HCT116 (cell line): ENCODE data around the gene SNAPC4. TPM values are rescaled to one million over a fixed set of nuclear protein-coding genes. Genes with fewer than 3 reads are reported as not detected.

Experiments used
- ATAC-seq: fragments of 200-7000 bp; cut with Tn5 transposase; 2 replicates; pipeline ENCODE4 v1.9.1; 2020; ENCODE audit warnings: mild to moderate bottlenecking, moderate library complexity
- BruUV-seq: library from RNA; stranded (reverse); fragments of 400-500 nt; replicated peaks from 2 replicates; lab custom pipeline; 2021; lab: Mats Ljungman, UMichigan
- CTCF ChIA-PET: fragments of 300-600 bp; sonication (Branson Sonifier 250); formaldehyde crosslinking; loops from one replicate; lab custom pipeline; 2021; ENCODE audit warnings: antibody characterized with exemption; lab: Charles Lee
- POLR2A ChIA-PET: fragments of 300-600, 350-600 bp; sonication (Branson Sonifier 250); formaldehyde crosslinking; loops from one replicate; lab custom pipeline; 2021; ENCODE audit warnings: antibody characterized with exemption; lab: Charles Lee
- RAD21 ChIA-PET, 2 experiments: fragments of 300-600 bp; sonication (Branson Sonifier 250); formaldehyde crosslinking; loops; one replicate each; lab custom pipeline; 2023; ENCODE audit warnings: low total read pairs in 2 of 2; ENCODE audit not compliant: uncharacterized antibody in 2 of 2, unreplicated experiment in 2 of 2, low non-redundant PET in 1 of 2; lab: Charles Lee
- DNase-seq: peaks from one replicate; pipeline ENCODE4 v3.0.0-alpha.2; 2010; ENCODE audit warnings: low read depth, low spot score
- H2AFZ ChIP-seq: fragments of 200-600 bp; shearing (Covaris generic), sonication (generic); 2 replicates; pipeline ENCODE4 v1.6.1; 2017; ENCODE audit warnings: low read depth, mixed run types, mixed read lengths, antibody characterized with exemption, low read length; ENCODE audit not compliant: poor library complexity, severe bottlenecking
- H3K27ac ChIP-seq: 2 replicates; pipeline ENCODE4 v1.5.1; 2012; ENCODE audit warnings: low read depth, low read length
- H3K27me3 ChIP-seq: fragments of 200-600 bp; sonication (generic); 2 replicates; pipeline ENCODE4 v1.6.1; 2016; ENCODE audit warnings: mixed run types, low read length, mixed read lengths; ENCODE audit not compliant: insufficient read depth
- H3K36me3 ChIP-seq, 2 experiments: fragments of 200-500 bp in 1 of 2; fragments of 200-600 bp in 1 of 2; sonication (Bioruptor generic) in 1 of 2; sonication (generic) in 1 of 2; 2 replicates each; pipeline versions ENCODE4 v1.5.1 to v1.6.1; 2014 to 2016; ENCODE audit warnings: low read length in 2 of 2, inconsistent platforms in 1 of 2, mixed read lengths in 1 of 2, mixed run types in 1 of 2; ENCODE audit not compliant: insufficient read depth in 2 of 2, control insufficient read depth in 1 of 2
- H3K4me1 ChIP-seq, 2 experiments: fragments of 200-600 bp in 1 of 2; sonication (generic) in 1 of 2; 2 replicates each; pipeline versions ENCODE4 v1.5.1 to v1.6.1; 2012 to 2017; ENCODE audit warnings: low read length in 2 of 2, inconsistent platforms in 1 of 2, mild to moderate bottlenecking in 1 of 2, mixed read lengths in 1 of 2, mixed run types in 1 of 2, moderate library complexity in 1 of 2; ENCODE audit not compliant: insufficient read depth in 2 of 2, control insufficient read depth in 1 of 2
- H3K4me2 ChIP-seq: fragments of 200-600 bp; sonication (generic); 2 replicates; pipeline ENCODE4 v1.6.1; 2017; ENCODE audit warnings: mixed run types, low read length, mixed read lengths
- H3K4me3 ChIP-seq, 2 experiments: fragments of 200-600 bp in 1 of 2; sonication (generic) in 1 of 2; replicated peaks in 1 of 2; 2 replicates each; pipeline ENCODE4 v1.5.1; 2011 to 2016; ENCODE audit warnings: low read length in 2 of 2, control low read depth in 1 of 2, low read depth in 1 of 2, mild to moderate bottlenecking in 1 of 2, mixed read lengths in 1 of 2, mixed run types in 1 of 2
- H3K79me2 ChIP-seq: fragments of 200-600 bp; sonication (generic); 2 replicates; pipeline ENCODE4 v1.6.1; 2017; ENCODE audit warnings: mild to moderate bottlenecking, mixed run types, low read length, moderate library complexity, mixed read lengths; ENCODE audit not compliant: insufficient read depth
- H3K9ac ChIP-seq: fragments of 200-600 bp; sonication (generic); 2 replicates; pipeline ENCODE4 v1.6.1; 2016; ENCODE audit warnings: low read length, mixed read lengths
- H3K9me2 ChIP-seq: fragments of 200-600 bp; sonication (generic), shearing (Covaris generic); 2 replicates; pipeline ENCODE4 v1.6.1; 2017; ENCODE audit warnings: mixed run types, mild to moderate bottlenecking, moderate library complexity; ENCODE audit not compliant: insufficient read depth
- H3K9me3 ChIP-seq, 2 experiments: fragments of 200-500 bp in 1 of 2; fragments of 200-600 bp in 1 of 2; sonication (Bioruptor generic) in 1 of 2; sonication (generic) in 1 of 2; 2 replicates each; pipeline ENCODE4 v1.6.1; 2014 to 2017; ENCODE audit warnings: low read length in 2 of 2, mixed read lengths in 2 of 2, inconsistent platforms in 1 of 2, low read depth in 1 of 2, mild to moderate bottlenecking in 1 of 2, mixed run types in 1 of 2, moderate library complexity in 1 of 2; ENCODE audit not compliant: control insufficient read depth in 1 of 2, insufficient read depth in 1 of 2
- H4K20me1 ChIP-seq: fragments of 200-600 bp; sonication (generic), shearing (Covaris generic); 2 replicates; pipeline ENCODE4 v1.6.1; 2017; ENCODE audit warnings: mixed run types, mild to moderate bottlenecking, moderate library complexity; ENCODE audit not compliant: insufficient read depth
- CEBPB ChIP-seq: IDR thresholded peaks from 2 replicates; pipeline ENCODE4 v1.6.1; 2012; ENCODE audit warnings: low read depth
- FOSL1 ChIP-seq: IDR thresholded peaks from 2 replicates; pipeline ENCODE4 v1.6.1; 2012; ENCODE audit warnings: low read depth
- POLR2A ChIP-seq: IDR thresholded peaks from 2 replicates; pipeline ENCODE4 v1.7.0; 2011; ENCODE audit warnings: borderline replicate concordance; ENCODE audit not compliant: insufficient read depth, insufficient read length; ENCODE audit errors: extremely low read depth
- RAD21 ChIP-seq: IDR thresholded peaks from 2 replicates; pipeline ENCODE4 v1.6.1; 2012; ENCODE audit warnings: low read depth, mild to moderate bottlenecking
- SIN3A ChIP-seq: IDR thresholded peaks from 2 replicates; pipeline ENCODE4 v1.6.1; 2012; ENCODE audit warnings: low read depth
- YY1 ChIP-seq: IDR thresholded peaks from 2 replicates; pipeline ENCODE4 v1.6.1; 2011; ENCODE audit warnings: low read length, low read depth, moderate library complexity, mild to moderate bottlenecking; ENCODE audit not compliant: insufficient replicate concordance; ENCODE audit errors: extremely low read depth
- intact Hi-C: fragments of 100-400 bp; cut with micrococcal nuclease; formaldehyde crosslinking; loops from 2 replicates; pipeline ENCODE4 v1.10.0; 2022
- total RNA-seq: library from RNA; stranded (reverse); gene quantifications from one replicate; pipeline ENCODE4 v1.2.1, GENCODE V29; 2021; ENCODE audit not compliant: unreplicated experiment
- TF ChIP-seq, protein P1 (sequence below): IDR thresholded peaks from 2 replicates; pipeline ENCODE4 v1.6.1; 2012
- TF ChIP-seq, protein P2 (sequence below): IDR thresholded peaks from 2 replicates; pipeline ENCODE4 v1.6.1; 2012; ENCODE audit warnings: low read depth
- TF ChIP-seq, protein P3 (sequence below): IDR thresholded peaks from 2 replicates; pipeline ENCODE4 v1.6.1; 2011; ENCODE audit warnings: mild to moderate bottlenecking, low read length, moderate library complexity; ENCODE audit not compliant: insufficient replicate concordance; ENCODE audit errors: extremely low read depth
- TF ChIP-seq, protein P4 (sequence below), 3 experiments: fragments of 200-600 bp in 1 of 3; sonication (generic) in 1 of 3; IDR thresholded peaks in 2 of 3; conservative IDR thresholded peaks in 1 of 3; 2 replicates each; pipeline ENCODE4 v1.5.1; 2012 to 2017; ENCODE audit warnings: low read depth in 2 of 3, low read length in 2 of 3, antibody characterized with exemption in 1 of 3, borderline replicate concordance in 1 of 3, control low read depth in 1 of 3, mild to moderate bottlenecking in 1 of 3, mixed read lengths in 1 of 3, mixed run types in 1 of 3, moderate library complexity in 1 of 3; ENCODE audit not compliant: insufficient read depth in 1 of 3

SNAPC4 gene
- total RNA-seq, 1 experiment from 2014 or later = 20.4 TPM

DNA sequence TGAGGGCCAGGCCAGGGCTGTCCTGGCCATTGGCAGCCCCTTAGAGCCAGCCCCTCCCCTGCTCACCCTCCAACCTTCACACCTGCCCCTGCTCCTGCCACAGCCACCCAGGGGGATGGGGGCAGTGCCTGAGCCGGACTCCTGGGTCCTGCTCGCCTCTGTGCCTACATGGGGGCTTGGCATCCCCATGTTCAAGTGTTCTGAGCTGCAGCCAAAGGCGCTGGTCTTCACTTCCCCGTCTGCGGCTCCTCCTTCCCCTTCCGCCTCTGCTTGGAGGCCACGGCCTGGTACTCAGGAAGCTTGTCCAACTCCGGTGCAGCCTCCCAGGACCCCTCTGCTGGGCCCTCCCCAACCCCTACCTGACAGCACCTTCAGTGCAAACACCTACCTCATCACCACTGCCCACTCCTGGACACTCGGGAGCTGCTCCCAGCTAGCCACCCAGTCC lies 34.2 kb downstream of the SNAPC4 start:
- no peak overlapping the region for H3K4me3 ChIP-seq
- H3K9ac ChIP-seq = no peak overlapping the region
- H3K4me1 ChIP-seq = peaks cover 10 to 16% of the 10 kb centered on the region in 2 experiments
- H3K36me3 ChIP-seq = no peaks in the 10 kb centered on the region
- no peaks in the 10 kb centered on the region for H3K9me3 ChIP-seq
- CTCF ChIA-PET = no interaction called here
- no peaks in the 10 kb centered on the region for H3K79me2 ChIP-seq
- no peaks in the 10 kb centered on the region for H4K20me1 ChIP-seq
- no peaks in the 10 kb centered on the region for H3K9me2 ChIP-seq
- BruUV-seq = no TSS peak
- DNase-seq = no peak
- no peak overlapping the region for H3K27ac ChIP-seq
- intact Hi-C loops = no loop called here
- H3K4me2 ChIP-seq = no peak overlapping the region
- no peak for ATAC-seq
- no peaks in the 10 kb centered on the region for H3K27me3 ChIP-seq
- no peak for TF ChIP-seq FOSL1
- TF ChIP-seq, protein P1, sequence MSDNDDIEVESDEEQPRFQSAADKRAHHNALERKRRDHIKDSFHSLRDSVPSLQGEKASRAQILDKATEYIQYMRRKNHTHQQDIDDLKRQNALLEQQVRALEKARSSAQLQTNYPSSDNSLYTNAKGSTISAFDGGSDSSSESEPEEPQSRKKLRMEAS = no peak
- TF ChIP-seq, all 23 proteins: peak for 0
- POLR2A ChIA-PET = no interaction called here
- RAD21 ChIA-PET = no interaction called here
- H2AFZ ChIP-seq = no peak overlapping the region

DNA sequence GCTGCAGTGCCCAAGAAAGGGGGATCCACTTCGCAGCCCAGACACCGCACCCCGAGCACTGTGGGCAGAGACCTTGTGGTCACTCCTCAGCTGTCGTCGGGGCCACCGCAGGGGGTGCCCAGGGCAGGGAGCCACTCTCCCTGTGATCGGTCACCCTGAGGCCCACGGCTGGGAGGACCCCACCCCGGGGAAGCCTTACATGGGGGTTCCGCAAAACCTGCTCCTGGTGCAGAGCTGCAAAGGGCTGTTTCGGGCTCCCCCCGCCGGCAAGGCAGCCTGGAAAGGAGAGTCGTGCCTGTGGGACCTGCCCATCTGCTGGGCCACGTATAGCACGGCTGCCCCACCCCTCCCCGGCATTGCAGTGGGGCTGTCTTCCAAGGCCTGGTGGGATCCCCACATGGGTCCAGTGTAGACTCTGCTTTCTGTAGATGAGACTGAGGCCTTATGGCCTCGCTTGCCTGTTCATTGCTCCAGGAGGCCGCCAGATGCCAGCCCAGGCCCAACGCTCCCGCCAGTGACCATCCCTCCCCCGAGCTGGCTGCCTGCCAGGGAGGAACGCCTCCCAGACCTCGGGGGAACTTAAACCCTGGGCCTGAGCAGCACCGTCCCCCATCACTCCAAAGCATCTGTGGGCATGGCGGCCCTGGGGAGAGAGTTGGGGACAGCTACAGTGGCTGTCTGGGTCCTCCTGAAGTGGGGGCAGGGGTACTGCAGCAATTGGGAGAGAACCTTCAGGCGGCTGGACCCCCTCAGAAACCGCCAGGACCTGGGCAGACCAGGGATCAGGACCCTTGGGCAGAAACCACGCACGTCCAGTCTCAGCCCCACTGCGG lies 34.8 kb downstream of the SNAPC4 start:
- Histone ChIP-seq H3K4me1 (peaks cover 10 to 16% of the 10 kb centered on the region in 2 experiments), H3K27me3 (no peaks in the 10 kb centered on the region), H3K9ac (no peak overlapping the region), H3K79me2 (no peaks in the 10 kb centered on the region), H3K9me3 (no peaks in the 10 kb centered on the region), H3K4me2 (no peak overlapping the region), H4K20me1 (no peaks in the 10 kb centered on the region), H3K4me3 (no peak overlapping the region), H3K27ac (no peak overlapping the region), H3K36me3 (no peaks in the 10 kb centered on the region), H2AFZ (no peak overlapping the region), H3K9me2 (no peaks in the 10 kb centered on the region)
- ChIA-PET CTCF (no interaction called here), RAD21 (no interaction called here), POLR2A (no interaction called here)
- DNase-seq (no peak), ATAC-seq (no peak)
- intact Hi-C loops = no loop called here
- no TSS peak for BruUV-seq
- TF ChIP-seq POLR2A (no peak), SIN3A (no peak), YY1 (no peak), CEBPB (no peak), RAD21 (no peak)
- TF ChIP-seq, protein P2, sequence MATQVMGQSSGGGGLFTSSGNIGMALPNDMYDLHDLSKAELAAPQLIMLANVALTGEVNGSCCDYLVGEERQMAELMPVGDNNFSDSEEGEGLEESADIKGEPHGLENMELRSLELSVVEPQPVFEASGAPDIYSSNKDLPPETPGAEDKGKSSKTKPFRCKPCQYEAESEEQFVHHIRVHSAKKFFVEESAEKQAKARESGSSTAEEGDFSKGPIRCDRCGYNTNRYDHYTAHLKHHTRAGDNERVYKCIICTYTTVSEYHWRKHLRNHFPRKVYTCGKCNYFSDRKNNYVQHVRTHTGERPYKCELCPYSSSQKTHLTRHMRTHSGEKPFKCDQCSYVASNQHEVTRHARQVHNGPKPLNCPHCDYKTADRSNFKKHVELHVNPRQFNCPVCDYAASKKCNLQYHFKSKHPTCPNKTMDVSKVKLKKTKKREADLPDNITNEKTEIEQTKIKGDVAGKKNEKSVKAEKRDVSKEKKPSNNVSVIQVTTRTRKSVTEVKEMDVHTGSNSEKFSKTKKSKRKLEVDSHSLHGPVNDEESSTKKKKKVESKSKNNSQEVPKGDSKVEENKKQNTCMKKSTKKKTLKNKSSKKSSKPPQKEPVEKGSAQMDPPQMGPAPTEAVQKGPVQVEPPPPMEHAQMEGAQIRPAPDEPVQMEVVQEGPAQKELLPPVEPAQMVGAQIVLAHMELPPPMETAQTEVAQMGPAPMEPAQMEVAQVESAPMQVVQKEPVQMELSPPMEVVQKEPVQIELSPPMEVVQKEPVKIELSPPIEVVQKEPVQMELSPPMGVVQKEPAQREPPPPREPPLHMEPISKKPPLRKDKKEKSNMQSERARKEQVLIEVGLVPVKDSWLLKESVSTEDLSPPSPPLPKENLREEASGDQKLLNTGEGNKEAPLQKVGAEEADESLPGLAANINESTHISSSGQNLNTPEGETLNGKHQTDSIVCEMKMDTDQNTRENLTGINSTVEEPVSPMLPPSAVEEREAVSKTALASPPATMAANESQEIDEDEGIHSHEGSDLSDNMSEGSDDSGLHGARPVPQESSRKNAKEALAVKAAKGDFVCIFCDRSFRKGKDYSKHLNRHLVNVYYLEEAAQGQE = no peak
- TF ChIP-seq, protein P3, sequence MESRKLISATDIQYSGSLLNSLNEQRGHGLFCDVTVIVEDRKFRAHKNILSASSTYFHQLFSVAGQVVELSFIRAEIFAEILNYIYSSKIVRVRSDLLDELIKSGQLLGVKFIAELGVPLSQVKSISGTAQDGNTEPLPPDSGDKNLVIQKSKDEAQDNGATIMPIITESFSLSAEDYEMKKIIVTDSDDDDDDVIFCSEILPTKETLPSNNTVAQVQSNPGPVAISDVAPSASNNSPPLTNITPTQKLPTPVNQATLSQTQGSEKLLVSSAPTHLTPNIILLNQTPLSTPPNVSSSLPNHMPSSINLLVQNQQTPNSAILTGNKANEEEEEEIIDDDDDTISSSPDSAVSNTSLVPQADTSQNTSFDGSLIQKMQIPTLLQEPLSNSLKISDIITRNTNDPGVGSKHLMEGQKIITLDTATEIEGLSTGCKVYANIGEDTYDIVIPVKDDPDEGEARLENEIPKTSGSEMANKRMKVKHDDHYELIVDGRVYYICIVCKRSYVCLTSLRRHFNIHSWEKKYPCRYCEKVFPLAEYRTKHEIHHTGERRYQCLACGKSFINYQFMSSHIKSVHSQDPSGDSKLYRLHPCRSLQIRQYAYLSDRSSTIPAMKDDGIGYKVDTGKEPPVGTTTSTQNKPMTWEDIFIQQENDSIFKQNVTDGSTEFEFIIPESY = no peak
- TF ChIP-seq, protein P4, sequence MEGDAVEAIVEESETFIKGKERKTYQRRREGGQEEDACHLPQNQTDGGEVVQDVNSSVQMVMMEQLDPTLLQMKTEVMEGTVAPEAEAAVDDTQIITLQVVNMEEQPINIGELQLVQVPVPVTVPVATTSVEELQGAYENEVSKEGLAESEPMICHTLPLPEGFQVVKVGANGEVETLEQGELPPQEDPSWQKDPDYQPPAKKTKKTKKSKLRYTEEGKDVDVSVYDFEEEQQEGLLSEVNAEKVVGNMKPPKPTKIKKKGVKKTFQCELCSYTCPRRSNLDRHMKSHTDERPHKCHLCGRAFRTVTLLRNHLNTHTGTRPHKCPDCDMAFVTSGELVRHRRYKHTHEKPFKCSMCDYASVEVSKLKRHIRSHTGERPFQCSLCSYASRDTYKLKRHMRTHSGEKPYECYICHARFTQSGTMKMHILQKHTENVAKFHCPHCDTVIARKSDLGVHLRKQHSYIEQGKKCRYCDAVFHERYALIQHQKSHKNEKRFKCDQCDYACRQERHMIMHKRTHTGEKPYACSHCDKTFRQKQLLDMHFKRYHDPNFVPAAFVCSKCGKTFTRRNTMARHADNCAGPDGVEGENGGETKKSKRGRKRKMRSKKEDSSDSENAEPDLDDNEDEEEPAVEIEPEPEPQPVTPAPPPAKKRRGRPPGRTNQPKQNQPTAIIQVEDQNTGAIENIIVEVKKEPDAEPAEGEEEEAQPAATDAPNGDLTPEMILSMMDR (IDR thresholded peaks at IDR 0.05 in 2 of 3, conservative IDR thresholded peaks at IDR 0.05 in 1 of 3; ENCODE audit: borderline replicate concordance in 1 of 3, insufficient read depth in 1 of 3, low read depth in 2 of 3, low read length in 2 of 3) = no peak
